Measurements from ENCODE around the gene SMOC2. TPM values are rescaled to one million over a fixed set of nuclear protein-coding genes. Genes with fewer than 3 reads are reported as not detected.

The SMOC2 gene
- total RNA-seq, 1 experiment from 2014 or later, result 0.42 TPM

DNA sequence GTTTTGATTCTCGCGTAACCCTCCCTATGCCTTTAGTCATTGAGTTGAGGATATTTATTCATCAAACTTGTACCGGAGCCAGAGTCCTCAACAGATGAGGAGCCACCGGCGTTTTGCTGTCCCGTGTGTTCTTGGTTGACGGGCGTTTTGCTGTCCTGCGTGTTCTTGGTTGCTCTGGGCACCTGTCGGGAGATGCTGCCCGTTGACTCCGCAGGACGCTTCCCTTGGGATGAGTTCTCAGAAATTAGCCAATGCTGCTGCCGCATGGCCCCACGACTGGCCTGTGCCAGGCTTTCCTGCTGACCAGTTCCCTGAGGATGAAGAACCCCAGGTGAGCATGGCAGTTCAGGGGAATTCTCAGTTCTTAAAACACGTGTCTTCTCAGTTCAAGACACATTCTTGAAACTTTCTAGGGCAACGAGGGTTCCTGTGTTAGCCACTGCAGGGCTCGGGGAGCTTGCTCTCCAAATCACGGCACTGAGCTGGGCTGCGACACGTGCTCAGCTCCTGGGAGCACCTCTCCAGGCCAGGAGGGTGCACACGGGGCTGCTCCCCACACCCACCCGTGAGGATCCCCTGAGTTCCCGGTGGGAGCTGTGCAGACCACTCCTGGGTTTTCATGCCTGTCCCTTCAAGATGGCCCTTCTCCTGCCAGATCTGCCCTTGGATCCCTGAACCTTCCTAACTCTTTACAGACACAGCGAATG lies 265.6 kb downstream of the SMOC2 start:
- no peaks in the 10 kb centered on the region for H3K9me2 ChIP-seq (ENCODE audit: insufficient read depth)
- no peak overlapping the region for H3K4me2 ChIP-seq (ENCODE audit: low read length)
- H3K27ac ChIP-seq (ENCODE audit: low read depth, low read length), result no peak overlapping the region
- H3K9me3 ChIP-seq (ENCODE audit: control insufficient read depth in 1 of 2, insufficient read depth in 1 of 2, low read depth in 1 of 2, low read length in 2 of 2), result no peaks in the 10 kb centered on the region
- H3K4me3 ChIP-seq (replicated peaks in 1 of 2; ENCODE audit: low read depth in 1 of 2, low read length in 2 of 2), result no peak overlapping the region
- no peaks in the 10 kb centered on the region for H3K27me3 ChIP-seq (ENCODE audit: insufficient read depth, low read length)
- H4K20me1 ChIP-seq (ENCODE audit: insufficient read depth), result no peaks in the 10 kb centered on the region
- no peaks in the 10 kb centered on the region for H3K79me2 ChIP-seq (ENCODE audit: insufficient read depth, low read length)
- TF ChIP-seq SRF (IDR thresholded peaks at IDR 0.05; ENCODE audit: low read depth) (no peak), EZH2 (IDR thresholded peaks at IDR 0.05) (no peak), POLR2AphosphoS5 (IDR thresholded peaks at IDR 0.05; ENCODE audit: low read depth, low read length) (no peak), RAD21 (IDR thresholded peaks at IDR 0.05; ENCODE audit: low read depth) (no peak), EGR1 (IDR thresholded peaks at IDR 0.05; ENCODE audit: low read depth) (no peak)
- TF ChIP-seq, protein P1, sequence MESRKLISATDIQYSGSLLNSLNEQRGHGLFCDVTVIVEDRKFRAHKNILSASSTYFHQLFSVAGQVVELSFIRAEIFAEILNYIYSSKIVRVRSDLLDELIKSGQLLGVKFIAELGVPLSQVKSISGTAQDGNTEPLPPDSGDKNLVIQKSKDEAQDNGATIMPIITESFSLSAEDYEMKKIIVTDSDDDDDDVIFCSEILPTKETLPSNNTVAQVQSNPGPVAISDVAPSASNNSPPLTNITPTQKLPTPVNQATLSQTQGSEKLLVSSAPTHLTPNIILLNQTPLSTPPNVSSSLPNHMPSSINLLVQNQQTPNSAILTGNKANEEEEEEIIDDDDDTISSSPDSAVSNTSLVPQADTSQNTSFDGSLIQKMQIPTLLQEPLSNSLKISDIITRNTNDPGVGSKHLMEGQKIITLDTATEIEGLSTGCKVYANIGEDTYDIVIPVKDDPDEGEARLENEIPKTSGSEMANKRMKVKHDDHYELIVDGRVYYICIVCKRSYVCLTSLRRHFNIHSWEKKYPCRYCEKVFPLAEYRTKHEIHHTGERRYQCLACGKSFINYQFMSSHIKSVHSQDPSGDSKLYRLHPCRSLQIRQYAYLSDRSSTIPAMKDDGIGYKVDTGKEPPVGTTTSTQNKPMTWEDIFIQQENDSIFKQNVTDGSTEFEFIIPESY (IDR thresholded peaks at IDR 0.05; ENCODE audit: extremely low read depth, insufficient replicate concordance, low read length), result no peak
- intact Hi-C loops (cut with micrococcal nuclease), result no loop called here
- ChIA-PET CTCF (no interaction called here), POLR2A (no interaction called here), RAD21 (ENCODE audit: low non-redundant PET in 1 of 2, low total read pairs in 2 of 2, uncharacterized antibody in 2 of 2, unreplicated experiment in 2 of 2) (no interaction called here)
- no TSS peak for BruUV-seq (replicated peaks)
- no peaks in the 10 kb centered on the region for H3K4me1 ChIP-seq (ENCODE audit: control insufficient read depth in 1 of 2, insufficient read depth in 2 of 2, low read length in 2 of 2)
- ATAC-seq (no peak), DNase-seq (ENCODE audit: low read depth, low spot score) (no peak)
- H3K9ac ChIP-seq (ENCODE audit: low read length), result no peak overlapping the region
- H3K36me3 ChIP-seq (ENCODE audit: control insufficient read depth in 1 of 2, insufficient read depth in 2 of 2, low read length in 2 of 2), result no peaks in the 10 kb centered on the region
- H2AFZ ChIP-seq (ENCODE audit: low read depth, low read length, poor library complexity, severe bottlenecking), result no peak overlapping the region

DNA sequence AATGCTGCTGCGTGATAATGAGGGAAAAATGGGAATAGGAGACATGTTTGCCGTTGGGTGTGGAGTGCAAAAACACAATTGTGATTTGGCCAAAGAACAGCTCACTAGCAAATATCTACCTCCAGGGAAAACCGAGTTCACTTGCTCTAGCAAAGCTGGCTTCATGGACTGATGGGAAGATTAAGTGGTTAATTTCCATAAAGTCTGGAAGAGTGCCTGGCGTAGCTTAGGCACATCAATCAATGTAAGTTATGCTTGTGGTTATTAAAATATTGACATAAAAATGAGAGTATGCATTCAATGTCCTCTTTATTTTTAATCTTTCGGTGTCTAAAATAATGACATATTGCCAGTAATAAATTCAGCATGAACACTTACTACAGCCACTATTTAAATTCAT lies 267.5 kb downstream of the SMOC2 start:
- Histone ChIP-seq H3K27ac (ENCODE audit: low read depth, low read length) (no peak overlapping the region), H3K36me3 (ENCODE audit: control insufficient read depth in 1 of 2, insufficient read depth in 2 of 2, low read length in 2 of 2) (no peaks in the 10 kb centered on the region), H3K9ac (ENCODE audit: low read length) (no peak overlapping the region), H3K4me1 (ENCODE audit: control insufficient read depth in 1 of 2, insufficient read depth in 2 of 2, low read length in 2 of 2) (no peaks in the 10 kb centered on the region), H3K9me2 (ENCODE audit: insufficient read depth) (no peaks in the 10 kb centered on the region), H3K27me3 (ENCODE audit: insufficient read depth, low read length) (no peaks in the 10 kb centered on the region), H3K4me3 (replicated peaks in 1 of 2; ENCODE audit: low read depth in 1 of 2, low read length in 2 of 2) (no peak overlapping the region), H3K4me2 (ENCODE audit: low read length) (no peak overlapping the region), H2AFZ (ENCODE audit: low read depth, low read length, poor library complexity, severe bottlenecking) (no peak overlapping the region), H4K20me1 (ENCODE audit: insufficient read depth) (no peaks in the 10 kb centered on the region), H3K79me2 (ENCODE audit: insufficient read depth, low read length) (no peaks in the 10 kb centered on the region), H3K9me3 (ENCODE audit: control insufficient read depth in 1 of 2, insufficient read depth in 1 of 2, low read depth in 1 of 2, low read length in 2 of 2) (no peaks in the 10 kb centered on the region)
- DNase-seq (ENCODE audit: low read depth, low spot score), result no peak
- RAD21 ChIA-PET (ENCODE audit: low non-redundant PET in 1 of 2, low total read pairs in 2 of 2, uncharacterized antibody in 2 of 2, unreplicated experiment in 2 of 2), result no interaction called here
- BruUV-seq (replicated peaks), result no TSS peak
- intact Hi-C loops (cut with micrococcal nuclease), result no loop called here
- CTCF ChIA-PET, result no interaction called here
- no peak for ATAC-seq
- POLR2A ChIA-PET, result no interaction called here
- TF ChIP-seq CTCF (IDR thresholded peaks at IDR 0.05 in 2 of 3, conservative IDR thresholded peaks at IDR 0.05 in 1 of 3; ENCODE audit: borderline replicate concordance in 1 of 3, insufficient read depth in 1 of 3, low read depth in 2 of 3, low read length in 2 of 3) (no peak), POLR2AphosphoS5 (IDR thresholded peaks at IDR 0.05; ENCODE audit: low read depth, low read length) (no peak), ZFX (IDR thresholded peaks at IDR 0.05) (no peak), EZH2phosphoT487 (IDR thresholded peaks at IDR 0.05; ENCODE audit: borderline replicate concordance) (no peak), CEBPB (IDR thresholded peaks at IDR 0.05; ENCODE audit: low read depth) (no peak), EZH2 (IDR thresholded peaks at IDR 0.05) (no peak), YY1 (IDR thresholded peaks at IDR 0.05; ENCODE audit: extremely low read depth, insufficient replicate concordance, low read depth, low read length) (no peak), MAX (IDR thresholded peaks at IDR 0.05) (no peak), ELF1 (IDR thresholded peaks at IDR 0.05; ENCODE audit: borderline replicate concordance, low read depth) (no peak), FOSL1 (IDR thresholded peaks at IDR 0.05; ENCODE audit: low read depth) (no peak), TCF7L2 (IDR thresholded peaks at IDR 0.05; ENCODE audit: borderline replicate concordance, extremely low read depth, insufficient read depth, insufficient read length) (no peak), ATF3 (IDR thresholded peaks at IDR 0.05) (no peak)
